Sigmoid colon (tissue), 4 donors: ENCODE measurements around the gene HIVEP3.

ENCODE experiments used
- CTCF ChIP-seq, 4 experiments: fragments of 450-650 bp in 3 of 4; fragments of 200-600 bp in 1 of 4; IDR thresholded peaks; one replicate each; pipeline ENCODE4 v1.5.1; 2016 to 2019; ENCODE audit warnings: antibody characterized with exemption in 4 of 4, mild to moderate bottlenecking in 3 of 4, moderate library complexity in 2 of 4
- EP300 ChIP-seq, 4 donors: sonication (generic); formaldehyde crosslinking; IDR thresholded peaks; one replicate each; pipeline ENCODE4 v1.6.1; 2017; ENCODE audit warnings: antibody characterized with exemption in 4 of 4
- POLR2A ChIP-seq, 2 donors: fragments of 450-650 bp; IDR thresholded peaks; one replicate each; pipeline ENCODE4 v1.6.1; 2016; ENCODE audit warnings: antibody characterized with exemption in 2 of 2, mild to moderate bottlenecking in 2 of 2, moderate library complexity in 2 of 2
- POLR2AphosphoS5 ChIP-seq, 4 donors: sonication (generic); formaldehyde crosslinking; IDR thresholded peaks; one replicate each; pipeline ENCODE4 v1.6.1; 2017; ENCODE audit warnings: antibody characterized with exemption in 4 of 4

- TF ChIP-seq CTCF (IDR thresholded peaks at IDR 0.05): no peak
- no peak for TF ChIP-seq EP300 (IDR thresholded peaks at IDR 0.05)
- TF ChIP-seq POLR2AphosphoS5 (IDR thresholded peaks at IDR 0.05): no peak
- no peak for TF ChIP-seq POLR2A (IDR thresholded peaks at IDR 0.05)
These were observed 292.6 kb downstream of the HIVEP3 start for GRCh38 chr1:41626146-41626545.
